HCT116 (cell line): ENCODE data around the gene PSMA1.

Source experiments
- CTCF ChIP-seq, 3 experiments: fragments of 200-600 bp in 1 of 3; sonication (generic) in 1 of 3; IDR thresholded peaks in 2 of 3; conservative IDR thresholded peaks in 1 of 3; 2 replicates each; pipeline ENCODE4 v1.5.1; 2012 to 2017; ENCODE audit warnings: low read depth in 2 of 3, low read length in 2 of 3, antibody characterized with exemption in 1 of 3, borderline replicate concordance in 1 of 3, control low read depth in 1 of 3, mild to moderate bottlenecking in 1 of 3, mixed read lengths in 1 of 3, mixed run types in 1 of 3, moderate library complexity in 1 of 3; ENCODE audit not compliant: insufficient read depth in 1 of 3
- EZH2 ChIP-seq: fragments of 200-600 bp; sonication (generic); IDR thresholded peaks from 2 replicates; pipeline ENCODE4 v1.6.1; 2017; ENCODE audit warnings: antibody characterized with exemption, mixed run types
- MAX ChIP-seq: IDR thresholded peaks from 2 replicates; pipeline ENCODE4 v1.6.1; 2012
- POLR2A ChIP-seq: IDR thresholded peaks from 2 replicates; pipeline ENCODE4 v1.7.0; 2011; ENCODE audit warnings: borderline replicate concordance; ENCODE audit not compliant: insufficient read depth, insufficient read length; ENCODE audit errors: extremely low read depth
- SIN3A ChIP-seq: IDR thresholded peaks from 2 replicates; pipeline ENCODE4 v1.6.1; 2012; ENCODE audit warnings: low read depth
- ZFX ChIP-seq: fragments of 450-650 bp; IDR thresholded peaks from 2 replicates; pipeline ENCODE4 v1.6.1; 2017

- TF ChIP-seq CTCF (IDR thresholded peaks at IDR 0.05 in 2 of 3, conservative IDR thresholded peaks at IDR 0.05 in 1 of 3; ENCODE audit: borderline replicate concordance in 1 of 3, insufficient read depth in 1 of 3, low read depth in 2 of 3, low read length in 2 of 3) (no peak), ZFX (no peak), SIN3A (no peak), MAX (no peak), POLR2A (no peak), EZH2 (no peak)
Measured at GRCh38 chr11:14565845-14566244, 45.7 kb upstream of the PSMA1 start.
